WI38 (cell line): ENCODE results near the gene THAP8.

ENCODE experiments used
- H3K4me3 ChIP-seq: 2 replicates; pipeline ENCODE4 v1.5.1; 2011; ENCODE audit warnings: low read depth, mild to moderate bottlenecking, control low read depth, low read length
- TF ChIP-seq, protein P1 (sequence below): IDR thresholded peaks from 2 replicates; pipeline ENCODE4 v1.5.1; 2012; ENCODE audit warnings: low read depth, mild to moderate bottlenecking, control low read depth, low read length

The THAP8 gene

DNA sequence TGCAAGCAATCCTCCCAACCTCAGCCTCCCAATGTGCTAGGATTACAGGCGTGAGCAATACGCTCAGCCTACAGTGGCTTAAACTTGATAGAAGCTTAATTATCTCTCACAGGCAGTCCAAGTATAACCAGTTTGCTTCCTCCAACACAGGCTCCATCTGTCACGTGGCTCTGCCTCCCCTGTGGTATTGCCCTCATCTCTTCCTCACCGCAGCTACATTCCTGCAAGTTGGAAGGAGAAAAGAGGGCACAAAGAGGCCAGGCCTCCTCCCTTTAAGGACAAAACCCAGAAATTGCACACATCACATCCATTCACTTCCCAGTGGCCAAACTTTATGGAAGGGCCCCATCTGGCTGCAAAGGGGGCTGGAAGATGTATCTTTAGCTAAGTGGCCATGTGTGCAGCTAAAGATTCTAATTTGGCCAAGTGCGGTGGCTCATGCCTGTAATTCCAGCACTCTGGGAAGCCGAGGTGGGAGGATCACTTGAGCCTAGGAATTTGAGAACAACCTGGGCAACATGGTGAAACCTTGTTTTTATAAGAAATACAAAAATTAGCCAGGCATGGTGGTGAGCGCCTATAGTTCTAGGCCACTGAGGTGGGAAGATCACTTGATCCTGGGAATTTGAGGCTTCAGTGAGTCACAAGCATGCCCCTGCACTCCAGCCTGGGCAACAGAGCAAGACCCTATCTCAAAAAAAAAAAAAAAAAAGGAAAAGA, 62.2 kb downstream of the THAP8 start:
- no peak overlapping the region for H3K4me3 ChIP-seq
- TF ChIP-seq, protein P1, sequence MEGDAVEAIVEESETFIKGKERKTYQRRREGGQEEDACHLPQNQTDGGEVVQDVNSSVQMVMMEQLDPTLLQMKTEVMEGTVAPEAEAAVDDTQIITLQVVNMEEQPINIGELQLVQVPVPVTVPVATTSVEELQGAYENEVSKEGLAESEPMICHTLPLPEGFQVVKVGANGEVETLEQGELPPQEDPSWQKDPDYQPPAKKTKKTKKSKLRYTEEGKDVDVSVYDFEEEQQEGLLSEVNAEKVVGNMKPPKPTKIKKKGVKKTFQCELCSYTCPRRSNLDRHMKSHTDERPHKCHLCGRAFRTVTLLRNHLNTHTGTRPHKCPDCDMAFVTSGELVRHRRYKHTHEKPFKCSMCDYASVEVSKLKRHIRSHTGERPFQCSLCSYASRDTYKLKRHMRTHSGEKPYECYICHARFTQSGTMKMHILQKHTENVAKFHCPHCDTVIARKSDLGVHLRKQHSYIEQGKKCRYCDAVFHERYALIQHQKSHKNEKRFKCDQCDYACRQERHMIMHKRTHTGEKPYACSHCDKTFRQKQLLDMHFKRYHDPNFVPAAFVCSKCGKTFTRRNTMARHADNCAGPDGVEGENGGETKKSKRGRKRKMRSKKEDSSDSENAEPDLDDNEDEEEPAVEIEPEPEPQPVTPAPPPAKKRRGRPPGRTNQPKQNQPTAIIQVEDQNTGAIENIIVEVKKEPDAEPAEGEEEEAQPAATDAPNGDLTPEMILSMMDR = no peak

DNA sequence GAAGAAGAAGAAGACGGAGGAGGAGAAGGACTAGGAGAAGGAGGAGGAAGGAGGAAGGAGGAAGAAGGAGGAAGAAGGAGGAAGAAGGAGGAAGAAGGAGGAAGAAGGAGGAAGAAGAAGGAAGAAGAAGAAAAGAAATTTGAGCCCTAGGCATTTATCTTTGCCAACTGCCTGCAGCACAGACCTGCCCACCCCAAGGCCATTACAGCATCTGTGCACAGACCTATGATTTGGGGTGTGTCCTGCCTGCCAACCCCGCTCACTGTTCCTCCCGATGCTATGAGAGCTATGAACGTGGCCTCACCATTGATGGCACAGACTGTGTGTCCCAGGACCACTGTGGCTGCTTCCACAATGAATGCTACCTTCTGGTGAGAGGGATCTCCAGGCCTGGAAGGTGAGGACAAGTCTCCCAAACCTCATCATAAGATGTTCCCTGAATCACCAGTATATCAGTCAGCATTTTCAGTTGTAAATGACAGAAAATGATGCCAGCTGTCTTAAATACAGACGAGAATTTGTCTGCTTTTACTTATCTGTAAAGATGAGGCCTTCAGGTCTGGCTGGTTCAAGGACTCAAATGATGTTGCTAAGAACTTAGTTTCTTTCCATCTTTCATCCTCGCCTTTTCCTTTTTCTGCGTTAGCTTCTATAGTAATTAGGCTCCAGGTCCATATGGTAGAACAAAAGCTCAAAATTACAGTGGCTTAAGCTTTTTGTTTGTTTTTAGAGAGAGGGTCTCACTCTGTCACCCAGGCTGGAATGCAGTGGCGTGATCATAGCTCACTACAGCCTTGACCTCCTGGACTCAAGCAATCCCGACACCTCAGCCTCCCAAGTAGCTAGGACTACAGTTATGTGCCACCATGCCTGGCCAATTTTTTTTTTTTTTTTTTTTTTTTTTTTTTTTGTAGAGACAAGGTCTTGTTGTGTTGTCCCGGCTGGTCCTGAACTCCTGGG, 63.0 kb downstream of the THAP8 start:
- TF ChIP-seq, protein P1 = no peak
- no peak overlapping the region for H3K4me3 ChIP-seq

DNA sequence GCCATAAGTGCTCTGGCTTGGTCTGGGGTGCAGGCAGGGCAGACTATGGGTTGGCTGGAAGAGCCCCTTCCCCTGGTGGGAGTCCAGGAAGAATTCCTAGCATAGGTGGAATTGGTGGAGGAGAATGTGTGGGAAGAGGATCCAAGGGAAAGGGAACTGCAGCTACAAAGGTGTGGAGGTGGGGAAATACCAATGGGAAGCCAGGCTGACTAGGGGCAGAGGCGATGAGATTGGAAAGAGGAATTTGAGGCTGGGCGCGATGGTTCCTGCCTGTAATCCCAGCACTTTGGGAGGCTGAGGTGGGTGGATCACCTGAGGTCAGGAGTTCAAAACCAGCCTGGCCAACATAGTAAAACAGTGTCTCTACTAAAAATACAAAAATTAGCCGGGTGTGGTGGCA, 63.9 kb downstream of the THAP8 start:
- TF ChIP-seq, protein P1 = no peak
- no peak overlapping the region for H3K4me3 ChIP-seq

DNA sequence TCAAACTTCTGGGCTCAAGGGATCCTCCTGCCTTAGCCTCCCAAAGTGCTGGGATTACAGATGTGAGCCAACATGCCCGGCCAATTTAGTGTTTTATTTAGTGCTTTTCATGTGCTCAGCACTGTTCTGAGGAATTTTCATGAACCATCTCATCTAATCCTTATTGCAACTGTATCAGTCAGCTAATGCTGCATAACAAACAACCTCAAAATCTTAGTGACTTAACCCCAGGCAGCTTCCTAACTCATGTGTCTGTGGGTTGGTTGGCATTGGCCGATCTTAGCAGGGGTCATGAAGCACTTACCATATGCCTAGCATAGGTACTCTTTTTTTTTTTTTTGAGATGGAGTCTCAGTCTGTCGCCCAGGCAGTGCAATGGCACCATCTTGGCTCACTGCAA, 65.3 kb downstream of the THAP8 start:
- TF ChIP-seq, protein P1 = no peak
- no peak overlapping the region for H3K4me3 ChIP-seq

DNA sequence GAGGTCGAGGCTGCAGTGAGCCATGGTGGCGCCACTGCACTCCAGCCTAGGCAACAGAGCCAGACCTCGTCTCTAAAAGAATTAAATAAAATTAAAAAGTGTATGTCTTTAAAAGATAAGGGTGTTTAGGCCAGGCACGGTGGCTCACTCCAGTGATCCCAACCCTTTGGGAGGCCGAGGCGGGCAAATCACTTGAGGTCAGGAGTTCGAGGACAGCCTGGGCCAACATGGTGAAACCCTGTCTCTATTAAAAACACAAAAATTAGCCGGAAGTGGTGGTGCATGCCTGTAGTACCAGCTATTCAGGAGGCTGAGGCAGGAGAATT, 66.6 kb downstream of the THAP8 start:
- no peak overlapping the region for H3K4me3 ChIP-seq

DNA sequence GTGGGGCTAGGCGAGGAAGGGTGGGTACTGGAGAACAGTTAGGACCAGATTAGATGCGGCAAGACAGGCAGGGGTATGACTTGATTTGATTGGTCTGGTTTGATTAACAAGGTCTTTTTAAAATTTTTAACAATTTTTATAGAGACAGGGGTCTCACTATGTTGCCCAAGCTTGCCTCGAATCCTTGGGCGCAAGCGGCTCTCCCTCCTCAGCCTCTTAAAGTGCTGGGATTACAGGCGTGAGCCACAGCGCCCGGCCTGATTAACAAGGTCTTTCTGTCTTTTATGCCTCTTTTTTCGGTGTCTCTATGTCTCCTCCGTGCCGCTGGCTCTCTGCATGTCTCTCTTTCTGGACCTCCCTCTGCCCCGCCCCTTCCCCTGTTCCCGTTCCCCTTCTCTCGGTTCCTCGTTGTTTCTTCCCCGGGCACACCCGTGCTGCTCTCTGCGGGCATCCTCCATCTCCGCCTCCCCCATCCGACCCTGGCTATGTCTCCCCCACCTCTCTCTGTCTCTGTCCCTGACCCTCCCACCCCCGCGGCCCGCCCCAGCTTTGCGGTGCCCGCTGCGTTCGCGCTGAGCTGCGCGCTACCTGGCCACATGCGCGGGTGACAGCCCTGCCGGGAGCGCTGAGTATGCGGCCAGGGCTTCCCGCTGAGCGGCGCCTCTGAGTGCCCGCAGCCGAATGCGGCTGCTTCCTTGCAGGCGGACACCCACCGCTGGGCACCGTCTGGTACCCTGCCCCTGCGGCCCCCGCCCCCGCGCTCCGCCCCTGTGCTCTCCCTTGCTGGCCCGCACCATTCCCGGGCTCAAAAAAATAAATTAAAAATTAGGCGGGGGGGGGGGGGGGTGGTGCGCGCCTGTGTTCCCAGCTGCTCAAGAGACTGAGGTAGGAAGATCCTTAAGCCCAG, 67.2 kb downstream of the THAP8 start:
- H3K4me3 ChIP-seq = no peak overlapping the region

More for the DNA sequence above, 66.6 kb downstream of the THAP8 start:
- TF ChIP-seq, protein P1 = no peak

More for the DNA sequence above, 67.2 kb downstream of the THAP8 start:
- TF ChIP-seq, protein P1 = no peak
